PFSK-1 (cell line): Measurements from ENCODE around the gene SNX32.

Source experiments
- TAF1 ChIP-seq: IDR thresholded peaks from 2 replicates; pipeline ENCODE4 v1.6.1; 2012; ENCODE audit warnings: low read length, control low read depth, borderline replicate concordance; ENCODE audit not compliant: insufficient read depth
- TF ChIP-seq, protein P1 (sequence below), 2 experiments: IDR thresholded peaks; 2 replicates each; pipeline versions ENCODE4 v1.6.1 to v1.8.0; 2011 to 2012; ENCODE audit warnings: low read depth in 2 of 2, low read length in 2 of 2, control low read depth in 1 of 2, inconsistent platforms in 1 of 2, mild to moderate bottlenecking in 1 of 2, moderate library complexity in 1 of 2; ENCODE audit not compliant: insufficient read depth in 1 of 2

GRCh38 chr11:65809496-65809895 lies 24.3 kb upstream of the SNX32 start:
- TF ChIP-seq TAF1 = no peak
- TF ChIP-seq, protein P1, sequence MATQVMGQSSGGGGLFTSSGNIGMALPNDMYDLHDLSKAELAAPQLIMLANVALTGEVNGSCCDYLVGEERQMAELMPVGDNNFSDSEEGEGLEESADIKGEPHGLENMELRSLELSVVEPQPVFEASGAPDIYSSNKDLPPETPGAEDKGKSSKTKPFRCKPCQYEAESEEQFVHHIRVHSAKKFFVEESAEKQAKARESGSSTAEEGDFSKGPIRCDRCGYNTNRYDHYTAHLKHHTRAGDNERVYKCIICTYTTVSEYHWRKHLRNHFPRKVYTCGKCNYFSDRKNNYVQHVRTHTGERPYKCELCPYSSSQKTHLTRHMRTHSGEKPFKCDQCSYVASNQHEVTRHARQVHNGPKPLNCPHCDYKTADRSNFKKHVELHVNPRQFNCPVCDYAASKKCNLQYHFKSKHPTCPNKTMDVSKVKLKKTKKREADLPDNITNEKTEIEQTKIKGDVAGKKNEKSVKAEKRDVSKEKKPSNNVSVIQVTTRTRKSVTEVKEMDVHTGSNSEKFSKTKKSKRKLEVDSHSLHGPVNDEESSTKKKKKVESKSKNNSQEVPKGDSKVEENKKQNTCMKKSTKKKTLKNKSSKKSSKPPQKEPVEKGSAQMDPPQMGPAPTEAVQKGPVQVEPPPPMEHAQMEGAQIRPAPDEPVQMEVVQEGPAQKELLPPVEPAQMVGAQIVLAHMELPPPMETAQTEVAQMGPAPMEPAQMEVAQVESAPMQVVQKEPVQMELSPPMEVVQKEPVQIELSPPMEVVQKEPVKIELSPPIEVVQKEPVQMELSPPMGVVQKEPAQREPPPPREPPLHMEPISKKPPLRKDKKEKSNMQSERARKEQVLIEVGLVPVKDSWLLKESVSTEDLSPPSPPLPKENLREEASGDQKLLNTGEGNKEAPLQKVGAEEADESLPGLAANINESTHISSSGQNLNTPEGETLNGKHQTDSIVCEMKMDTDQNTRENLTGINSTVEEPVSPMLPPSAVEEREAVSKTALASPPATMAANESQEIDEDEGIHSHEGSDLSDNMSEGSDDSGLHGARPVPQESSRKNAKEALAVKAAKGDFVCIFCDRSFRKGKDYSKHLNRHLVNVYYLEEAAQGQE (IDR thresholded peaks at IDR 0.05; ENCODE audit: insufficient read depth in 1 of 2, low read depth in 2 of 2, low read length in 2 of 2) = no peak
